Astrocyte (in vitro differentiated cells and primary cell): Measurements from ENCODE around the gene TRH.

Experiments used
- CTCF ChIP-seq: IDR thresholded peaks from 2 replicates; pipeline ENCODE4 v1.5.1; 2011; ENCODE audit warnings: low read depth, mild to moderate bottlenecking, inconsistent platforms, low read length, moderate library complexity; ENCODE audit not compliant: insufficient read depth
- EZH2 ChIP-seq: IDR thresholded peaks from 2 replicates; pipeline ENCODE4 v1.6.1; 2012; ENCODE audit warnings: mild to moderate bottlenecking, low read length, inconsistent platforms; ENCODE audit not compliant: insufficient read depth

- TF ChIP-seq CTCF (no peak), EZH2 (no peak)
Observed at GRCh38 chr3:129984125-129984524, 9.6 kb downstream of the TRH start.
